Amygdala (tissue), 56 donors: ENCODE data around the gene IQCK.

Experiments used
- DNase-seq, 56 donors: peaks; one replicate each; lab custom pipeline; 2025; lab: John Stamatoyannopoulos, UW

IQCK gene

DNA sequence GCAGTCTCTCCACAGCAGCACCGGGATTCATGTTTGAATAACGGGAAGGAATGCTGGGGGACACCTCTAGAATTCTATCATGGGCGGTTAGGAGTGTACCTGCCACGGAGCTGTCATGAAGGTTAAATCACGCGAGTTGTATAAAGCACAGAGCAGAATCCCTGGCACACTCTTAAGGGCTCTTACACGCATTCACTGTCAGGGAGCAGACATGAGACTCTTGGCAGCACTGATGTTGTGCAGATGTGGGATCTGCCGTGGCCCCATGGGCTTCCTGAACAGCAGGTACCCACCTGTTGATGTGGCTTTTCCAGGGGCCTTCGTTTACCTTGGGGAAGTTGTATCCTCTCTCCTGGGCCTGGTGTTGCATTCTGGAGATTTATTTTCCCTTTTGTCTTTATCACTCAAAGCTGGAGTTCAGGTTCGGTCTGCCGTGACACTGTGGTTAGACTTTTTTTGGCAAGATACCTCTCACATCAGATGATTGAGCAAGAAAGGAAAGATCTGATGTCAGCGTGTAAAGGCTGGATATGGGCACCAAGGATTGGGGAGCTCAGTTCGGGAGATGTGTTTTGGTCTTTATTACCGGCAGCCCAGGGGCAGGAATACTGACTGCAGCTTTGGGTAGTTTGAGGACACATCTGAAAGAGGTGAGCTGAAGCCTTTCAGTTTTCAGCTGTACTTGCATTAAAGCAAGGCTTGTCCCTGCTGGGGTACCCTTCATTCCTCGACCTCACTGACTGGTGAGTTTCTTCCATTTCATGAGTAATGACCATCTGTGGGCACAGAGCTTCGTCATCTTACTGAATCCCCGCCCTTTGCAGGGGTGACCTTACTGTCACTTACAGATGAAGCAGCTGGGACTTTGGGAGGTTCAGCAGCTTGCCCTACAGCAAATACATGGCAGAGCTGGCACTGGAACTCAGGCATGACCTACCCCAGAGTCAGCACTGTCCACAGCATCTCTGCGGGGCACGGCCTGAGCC, 19.3 kb upstream of the IQCK start:
- no peak for DNase-seq

- DNase-seq, result no peak
Measured at GRCh38 chr16:19699472-19699871, 18.6 kb upstream of the IQCK start.

GRCh38 chr16:19700319-19700781, 17.7 kb upstream of the IQCK start:
- peak in 3 of 56 donors; percentile 9 to 24 (median 14) for DNase-seq

DNA sequence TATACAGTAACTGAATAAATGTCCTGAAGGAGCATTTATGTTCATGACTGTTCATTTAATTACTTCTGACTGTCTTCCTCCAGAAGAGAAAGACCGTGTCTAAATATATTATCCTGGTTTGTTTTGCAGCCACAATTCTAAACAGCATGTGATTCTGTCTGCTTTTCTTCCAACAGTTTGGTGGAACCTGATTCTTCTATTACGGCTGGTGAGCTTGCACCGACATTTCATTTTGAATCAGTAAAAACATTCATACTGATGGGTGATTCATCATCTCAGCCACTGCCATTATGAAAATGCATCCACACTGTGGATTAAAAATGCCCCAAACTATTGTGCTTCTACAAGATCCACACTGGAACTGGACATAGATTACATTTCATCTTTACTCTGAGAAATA, 17.0 kb upstream of the IQCK start:
- DNase-seq, result no peak

- no peak for DNase-seq
Measured at GRCh38 chr16:19703172-19703889, 14.7 kb upstream of the IQCK start.

- no peak for DNase-seq
Measured at GRCh38 chr16:19704321-19705145, 13.5 kb upstream of the IQCK start.

- no peak for DNase-seq
Measured at GRCh38 chr16:19705146-19705501, 12.9 kb upstream of the IQCK start.

DNA sequence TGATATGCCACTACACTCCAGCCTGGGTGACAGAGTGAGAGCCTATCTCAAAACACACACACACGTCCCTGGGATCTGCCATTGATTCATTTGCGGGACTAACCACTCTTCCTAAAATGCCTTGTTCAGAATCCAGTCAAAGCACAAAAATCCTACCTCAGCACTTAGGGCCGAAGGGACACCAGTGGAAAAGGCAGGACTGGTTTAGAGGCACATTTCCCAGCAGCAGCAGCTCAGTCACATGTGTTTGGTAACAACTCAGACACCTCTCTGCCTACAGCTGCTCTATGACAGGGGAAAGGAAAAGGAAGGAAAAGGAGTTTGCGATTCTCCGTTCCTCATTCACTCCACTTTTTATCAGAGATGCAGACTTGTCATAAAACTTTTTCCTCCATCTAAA, 12.2 kb upstream of the IQCK start:
- no peak for DNase-seq

- no peak for DNase-seq
Measured at GRCh38 chr16:19706846-19707245, 11.2 kb upstream of the IQCK start.

DNA sequence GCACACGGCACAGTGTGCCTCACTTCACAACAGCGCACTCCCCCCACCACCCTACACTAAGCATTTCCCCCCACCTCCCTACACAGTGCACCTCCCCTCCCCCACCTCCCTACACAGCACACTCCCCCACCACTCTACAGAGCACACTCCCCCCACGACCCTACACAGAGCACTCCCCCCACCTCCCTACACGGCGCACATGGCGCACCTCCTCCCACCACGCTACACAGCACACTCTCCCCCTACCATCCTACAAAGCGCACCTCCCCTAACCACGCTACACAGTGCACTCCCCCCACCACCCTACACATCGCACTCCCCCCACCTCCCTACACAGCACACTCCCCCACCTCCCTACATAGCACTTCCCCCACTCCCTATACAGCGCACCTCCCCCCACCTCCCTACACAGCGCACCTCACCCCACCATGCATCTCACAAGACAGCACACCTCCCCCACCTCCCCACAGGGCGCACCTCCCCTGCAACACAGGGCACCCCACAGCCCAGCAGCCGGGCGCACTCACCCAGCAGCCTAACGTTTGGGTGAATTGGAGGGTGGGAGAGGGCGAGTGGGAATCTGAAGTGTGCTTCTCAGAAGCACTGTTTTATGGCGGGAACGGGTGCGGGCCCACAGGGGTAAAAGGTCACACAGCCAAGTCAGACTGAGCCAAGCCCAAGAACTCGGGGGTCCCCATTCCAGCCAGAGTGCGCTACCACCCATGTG, 10.3 kb upstream of the IQCK start:
- DNase-seq, result no peak

- DNase-seq, result no peak
Measured at GRCh38 chr16:19708296-19709205, 9.5 kb upstream of the IQCK start.

GRCh38 chr16:19709381-19710136, 8.5 kb upstream of the IQCK start:
- no peak for DNase-seq

DNA sequence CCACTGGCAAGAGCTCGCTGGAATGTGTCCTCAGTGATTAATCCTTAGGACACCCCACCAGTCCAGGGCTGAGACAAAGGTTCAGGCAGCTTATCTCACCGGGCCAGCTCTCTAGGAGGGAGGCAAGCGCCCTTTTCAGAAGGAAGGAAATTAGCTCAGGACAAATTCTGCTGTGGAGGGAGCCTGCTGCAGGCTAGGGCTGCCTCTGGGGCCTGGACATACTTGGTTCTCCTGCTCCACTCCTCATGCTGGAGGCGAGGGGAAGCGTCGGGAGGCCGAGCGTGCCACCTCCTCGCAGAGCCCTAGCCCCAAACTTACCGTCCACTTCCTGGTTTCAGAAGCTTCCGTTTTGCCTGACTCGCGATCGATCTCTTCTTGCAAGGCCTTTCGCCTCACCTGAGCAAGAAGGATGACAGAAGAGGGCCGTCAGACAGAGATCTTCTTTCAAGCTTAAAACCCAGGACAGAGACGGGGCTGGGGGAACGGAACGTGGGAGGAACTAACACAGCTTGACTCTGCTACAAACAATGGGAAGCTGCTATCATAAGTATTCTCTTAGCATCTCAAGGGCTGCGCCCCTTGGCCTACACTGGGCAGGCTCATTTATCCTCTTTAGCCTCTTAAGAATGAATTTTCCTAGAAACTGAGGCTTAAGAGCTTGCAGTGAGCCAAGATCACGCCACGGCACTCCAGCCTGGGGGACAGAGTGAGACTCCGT, 7.7 kb upstream of the IQCK start:
- no peak for DNase-seq

DNA sequence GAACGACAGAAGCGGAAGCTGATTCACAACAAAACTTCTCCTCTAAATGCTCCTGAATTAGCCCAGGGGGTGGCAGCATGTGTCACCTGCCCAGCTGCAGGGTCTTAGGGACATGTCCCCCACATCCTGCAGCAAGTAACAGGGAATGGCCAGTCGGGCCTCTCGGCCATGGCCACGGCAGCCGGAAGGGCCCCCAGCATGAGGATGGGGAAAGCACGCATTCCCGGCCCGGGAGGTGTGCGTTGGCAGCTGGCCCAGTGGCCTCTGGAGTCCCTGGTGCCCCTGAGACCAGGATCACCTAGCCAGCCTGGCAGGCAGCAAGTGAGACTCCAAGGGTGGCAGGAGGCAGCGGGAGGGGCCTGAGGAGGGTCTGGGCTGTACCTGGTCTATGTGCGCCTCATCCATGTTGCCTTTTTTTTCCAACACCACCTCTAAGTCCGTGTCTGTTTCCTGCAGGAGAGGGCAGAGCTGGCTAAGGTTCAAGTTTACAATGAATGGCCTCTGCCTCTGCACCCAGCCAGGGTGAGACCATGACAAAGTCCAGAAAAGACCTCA, 7.0 kb upstream of the IQCK start:
- DNase-seq, result no peak

GRCh38 chr16:19711643-19712042, 6.4 kb upstream of the IQCK start:
- DNase-seq, result no peak

DNA sequence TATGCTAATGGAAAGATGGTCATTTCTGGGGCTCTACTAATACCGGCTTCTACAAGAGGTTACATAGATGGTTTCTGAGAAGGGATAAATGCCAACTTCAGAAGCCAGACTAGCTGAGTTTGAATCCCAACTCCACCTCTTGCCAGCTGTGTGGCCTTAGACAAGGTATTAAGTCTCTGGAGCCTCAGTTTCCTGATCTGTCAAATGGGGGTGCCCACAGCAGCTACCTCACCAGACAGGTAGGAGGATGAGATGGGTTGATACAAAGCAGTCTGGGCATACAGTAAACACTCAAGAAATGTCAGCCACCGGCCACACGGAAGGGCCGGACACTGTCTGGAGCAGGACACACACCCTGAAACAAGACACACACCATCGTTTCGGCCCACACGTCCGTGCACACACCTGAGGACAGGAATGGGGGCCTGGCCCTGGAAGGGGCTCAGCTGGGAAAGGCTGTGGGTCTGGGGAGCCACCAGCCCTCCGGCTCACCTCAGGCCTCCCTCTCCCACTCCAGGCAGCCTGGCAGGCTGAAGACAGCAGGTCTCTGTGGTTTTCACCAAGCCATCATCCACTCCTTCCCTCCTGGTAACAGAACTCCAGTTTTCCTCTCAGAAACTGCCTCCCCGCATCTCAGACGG, 5.5 kb upstream of the IQCK start:
- no peak for DNase-seq

GRCh38 chr16:19713697-19714096, 4.4 kb upstream of the IQCK start:
- no peak for DNase-seq
